Stimulated activated CD4-positive, alpha-beta T cell treated with anti-CD3 and anti-CD28 coated beads, Interleukin-1b, Interleukin-23, amount 100 ng/mL, for 24 hours (primary cell): ENCODE results near the gene CHAC1.

Source experiments
- DNase-seq, 4 experiments: peaks; one replicate each; pipeline ENCODE4 v3.0.0-alpha.2; 2020; ENCODE audit warnings: low read depth in 4 of 4, low spot score in 1 of 4

The CHAC1 gene, protein sequence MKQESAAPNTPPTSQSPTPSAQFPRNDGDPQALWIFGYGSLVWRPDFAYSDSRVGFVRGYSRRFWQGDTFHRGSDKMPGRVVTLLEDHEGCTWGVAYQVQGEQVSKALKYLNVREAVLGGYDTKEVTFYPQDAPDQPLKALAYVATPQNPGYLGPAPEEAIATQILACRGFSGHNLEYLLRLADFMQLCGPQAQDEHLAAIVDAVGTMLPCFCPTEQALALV

GRCh38 chr15:40952901-40953712 lies at the start of gene CHAC1:
Gene CHAC1 (plus strand): TSS chr15:40953471. CDS start chr15:40953584, 113 bp downstream.
- peak; percentile 82 to 95 (median 90) for DNase-seq

DNA sequence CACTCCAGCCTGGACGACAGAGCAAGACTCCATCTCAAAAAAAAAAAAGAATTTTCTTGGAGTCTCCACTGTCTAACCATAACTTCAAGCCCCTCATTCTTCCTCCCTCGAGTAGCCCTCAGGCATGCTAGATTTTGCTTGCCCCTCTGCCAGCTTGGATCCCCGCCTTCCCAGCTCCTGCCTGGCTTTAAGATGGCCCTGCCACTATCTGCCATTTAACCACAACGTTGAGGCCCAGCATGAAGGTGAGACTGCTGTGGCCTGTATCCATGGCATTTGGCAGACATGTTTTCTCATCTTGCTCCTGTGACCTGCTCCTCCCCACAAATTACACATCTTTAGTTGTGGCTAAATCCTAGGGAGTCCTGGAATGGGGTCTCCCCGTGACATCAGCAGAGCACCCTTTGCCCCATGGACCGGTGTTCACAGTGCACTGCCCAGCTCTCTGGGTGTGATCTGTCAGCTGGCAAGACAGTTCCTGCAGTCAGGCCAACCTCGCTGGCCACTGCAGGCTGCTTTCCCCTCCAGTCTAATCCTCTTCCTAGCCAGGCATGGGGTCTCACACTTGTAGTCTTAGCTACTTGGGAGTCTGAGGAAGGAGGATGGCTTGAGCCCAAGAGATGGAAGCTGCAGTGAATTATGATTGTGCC lies 48.6 kb upstream of the CHAC1 start:
- DNase-seq, result no peak

GRCh38 chr15:40906091-40906990 lies 46.9 kb upstream of the CHAC1 start:
- peak; percentile 55 to 80 (median 67) for DNase-seq

DNA sequence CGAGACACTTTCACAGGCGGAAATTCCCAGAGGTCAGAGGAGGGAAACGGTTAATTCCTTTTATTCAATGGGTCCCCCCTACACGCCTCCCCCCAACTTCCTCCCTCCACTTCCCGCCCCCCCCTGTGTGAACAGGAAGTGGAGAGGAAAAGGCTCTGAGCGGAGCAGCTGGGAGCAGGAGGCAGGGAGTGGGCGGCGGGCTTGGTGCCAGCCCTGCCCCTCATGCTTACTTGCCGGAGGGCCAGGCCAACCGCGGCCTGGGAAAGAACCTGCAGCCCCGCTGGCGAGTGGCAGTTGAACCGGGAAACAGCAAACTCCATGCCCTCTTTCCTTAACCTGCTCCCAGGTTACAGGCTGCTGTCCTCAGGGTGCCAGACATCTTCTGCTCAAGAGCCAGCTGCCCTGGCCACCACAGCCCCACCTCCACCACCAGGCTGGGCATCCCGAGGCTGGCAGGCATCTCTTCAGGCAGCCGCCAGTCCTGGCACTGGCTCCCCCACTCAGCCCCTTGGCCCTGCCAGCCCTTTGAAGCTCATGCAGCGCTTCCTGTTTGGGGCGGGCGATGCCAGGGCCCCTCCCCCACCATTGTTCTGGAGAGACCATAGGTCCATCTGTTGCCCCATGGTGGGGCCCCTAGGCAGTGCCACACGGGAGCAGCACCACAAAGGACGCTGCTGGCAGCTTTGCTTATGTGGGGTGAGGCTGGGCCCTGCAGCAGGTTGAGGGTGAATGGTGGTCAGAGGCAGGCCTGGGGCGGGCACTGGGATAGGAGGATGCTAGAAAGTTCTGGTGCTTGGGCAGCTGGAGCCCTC lies 46.1 kb upstream of the CHAC1 start:
- DNase-seq, result peak in 1 of 4 experiments; percentile 42

- no peak for DNase-seq
Observed at GRCh38 chr15:40908095-40908494, 45.2 kb upstream of the CHAC1 start.

DNA sequence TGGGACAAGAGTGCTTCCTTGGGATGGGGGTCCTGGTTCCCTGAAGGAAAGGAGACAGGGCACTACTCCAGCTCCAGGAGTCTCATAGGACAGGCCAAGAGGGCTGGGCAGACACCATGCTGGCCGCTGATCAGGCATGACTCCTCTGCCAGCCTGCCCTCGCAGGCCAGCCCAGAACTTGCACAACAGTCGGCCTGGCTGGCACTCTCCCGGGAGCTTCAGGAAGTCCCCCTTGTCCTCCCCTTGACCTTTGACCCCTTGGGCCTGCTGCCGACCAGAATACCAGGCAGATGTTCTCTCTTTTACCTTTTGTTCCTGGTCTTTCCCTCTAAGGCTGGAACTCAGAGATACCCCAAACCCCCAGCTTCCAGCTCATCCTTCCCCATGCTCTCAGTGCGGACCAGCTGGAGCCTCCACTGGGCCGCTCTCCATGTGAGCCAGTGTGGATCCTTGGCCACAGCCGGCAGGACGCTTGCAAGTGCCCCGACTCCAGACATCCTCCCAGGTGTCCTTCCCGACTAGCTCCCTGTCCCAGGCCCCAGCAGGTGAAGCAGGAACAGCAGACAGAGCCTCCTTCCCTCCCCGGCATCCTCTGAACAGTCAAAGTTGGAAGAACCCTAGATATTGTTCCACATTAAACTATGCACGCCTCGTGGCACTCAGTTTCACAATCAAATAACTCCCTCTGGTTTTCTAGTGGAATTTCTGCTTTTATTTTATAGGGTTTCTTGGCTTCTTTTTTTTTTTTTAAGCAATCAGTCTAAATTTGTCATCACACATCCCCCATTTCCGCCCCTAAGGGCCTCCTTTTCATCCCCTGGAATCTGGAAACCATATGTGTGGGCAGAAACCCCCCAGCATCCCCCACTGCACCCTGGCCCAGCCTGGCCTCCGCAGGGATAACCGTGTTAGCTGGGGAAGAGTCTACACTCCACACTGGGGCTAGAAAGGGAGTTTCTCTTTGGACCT lies 43.3 kb upstream of the CHAC1 start:
- DNase-seq, result no peak

DNA sequence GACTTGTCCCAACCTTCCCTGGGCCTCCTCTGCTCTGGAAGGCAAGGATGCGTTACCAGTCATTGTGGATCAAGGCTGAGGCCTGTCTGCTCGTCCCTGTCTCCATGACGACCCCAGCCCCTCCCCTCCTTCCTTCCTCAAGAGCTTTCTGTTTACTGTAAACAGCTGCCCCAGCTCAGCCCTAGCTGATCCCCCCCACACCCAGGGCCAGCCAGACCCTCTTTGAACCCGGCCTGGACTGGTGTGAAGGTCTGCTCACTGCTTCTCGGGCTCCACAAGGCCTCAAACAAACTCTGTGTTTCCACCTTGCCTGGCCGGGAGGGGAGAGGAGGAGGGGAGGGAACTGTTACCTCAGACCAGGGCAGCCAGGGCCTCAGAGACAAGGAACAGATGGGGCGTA lies 42.1 kb upstream of the CHAC1 start:
- no peak for DNase-seq

- no peak for DNase-seq
Observed at GRCh38 chr15:40911693-40912092, 41.6 kb upstream of the CHAC1 start.

GRCh38 chr15:40912478-40912877 lies 40.8 kb upstream of the CHAC1 start:
- no peak for DNase-seq

GRCh38 chr15:40914013-40914412 lies 39.3 kb upstream of the CHAC1 start:
- no peak for DNase-seq

- no peak for DNase-seq
Observed at GRCh38 chr15:40914486-40914885, 38.8 kb upstream of the CHAC1 start.

GRCh38 chr15:40915116-40915661 lies 38.1 kb upstream of the CHAC1 start:
- DNase-seq, result no peak

- DNase-seq, result no peak
Observed at GRCh38 chr15:40915679-40916078, 37.6 kb upstream of the CHAC1 start.

DNA sequence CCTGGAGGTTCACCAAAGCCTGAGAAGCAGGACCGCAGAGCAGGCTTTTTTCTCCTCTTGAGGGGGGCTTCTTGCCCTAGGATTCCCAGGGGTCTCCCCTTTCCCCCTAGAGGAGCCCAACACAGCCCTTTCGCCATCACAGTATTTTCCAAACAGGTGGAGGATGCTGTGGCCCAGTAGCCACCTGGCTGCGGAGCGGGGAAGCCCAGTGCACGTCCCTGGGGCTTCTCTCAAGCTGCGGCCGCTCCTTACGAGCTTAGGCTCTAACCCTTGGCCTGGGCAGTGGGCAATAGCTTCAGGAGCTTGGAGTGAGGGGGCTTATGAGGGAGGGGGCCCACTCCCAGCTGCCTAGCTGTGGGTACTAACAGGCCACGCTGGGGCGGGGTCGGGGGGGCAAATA lies 35.7 kb upstream of the CHAC1 start:
- no peak for DNase-seq

GRCh38 chr15:40918146-40918798 lies 35.0 kb upstream of the CHAC1 start:
- DNase-seq, result no peak

DNA sequence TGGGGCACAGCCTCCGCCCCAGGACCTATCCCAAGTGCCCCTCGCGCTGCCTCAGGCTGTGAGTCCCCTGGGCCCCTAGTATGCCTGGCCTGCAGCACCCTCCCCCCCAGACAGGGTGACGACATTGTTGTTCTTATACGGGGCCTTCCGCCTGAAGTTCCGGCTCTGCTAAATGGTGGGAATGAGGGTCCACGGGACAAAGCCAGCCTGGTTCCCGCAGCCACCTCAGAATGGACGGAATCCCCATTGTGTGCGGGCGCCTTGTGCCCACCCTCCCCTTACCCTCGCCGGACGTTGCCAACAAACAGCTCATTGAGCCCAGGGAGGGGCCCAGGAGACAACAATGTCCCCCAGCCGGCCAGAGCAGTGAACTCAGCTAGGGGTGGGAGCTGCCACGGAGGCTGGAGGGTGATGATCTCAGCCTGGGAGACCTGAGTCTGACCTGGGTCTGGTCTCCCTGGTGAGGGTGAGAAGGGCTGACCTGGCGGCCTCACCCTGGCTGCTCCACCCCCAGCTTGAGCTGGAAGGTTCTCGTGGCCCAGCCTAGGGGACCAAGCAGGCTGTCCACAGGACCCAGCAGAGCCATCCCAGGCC lies 34.4 kb upstream of the CHAC1 start:
- no peak for DNase-seq

GRCh38 chr15:40921949-40922607 lies 31.2 kb upstream of the CHAC1 start:
- no peak for DNase-seq
